ENCODE data around the gene RNF8.
"Not testable (repeated sequence)": the region's sequence is repeated elsewhere in the genome, so short reads cannot be mapped to it uniquely, and the experiment has no call there.

Gene RNF8

DNA sequence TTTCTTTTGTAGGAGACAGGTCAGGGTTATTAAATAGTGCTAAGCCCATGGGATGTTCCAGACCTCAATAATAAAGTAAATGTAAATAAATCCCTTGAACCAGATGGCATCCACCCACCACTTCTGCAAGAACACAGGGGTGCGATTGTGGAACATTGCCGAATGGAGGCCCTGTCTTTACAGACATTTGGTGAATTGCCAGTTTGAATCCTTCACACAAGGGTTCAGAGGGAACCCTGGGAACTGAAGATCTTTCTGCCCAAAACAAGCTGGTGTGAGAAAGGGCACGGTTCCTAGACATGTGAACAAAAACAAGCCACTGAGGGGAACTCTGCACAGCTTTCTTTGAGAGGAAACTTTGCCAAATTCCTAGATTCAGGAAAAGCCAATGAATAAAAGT lies 30.2 kb upstream of the RNF8 start:
- Histone ChIP-seq H3K9ac (ENCODE audit: low read depth, low read length) (no peak overlapping the region), H3K27me3 (ENCODE audit: control insufficient read depth, insufficient read depth, low read length) (no peaks in the 10 kb centered on the region), H3K9me3 (replicated peaks; ENCODE audit: low read length) (no peaks in the 10 kb centered on the region), H3K4me2 (ENCODE audit: low read length) (peak overlapping the region; percentile 12), H3K36me3 (ENCODE audit: insufficient read depth, low read length) (peaks cover 22% of the 10 kb centered on the region), H3K4me1 (ENCODE audit: control insufficient read depth, insufficient read depth, low read length) (peaks cover 27% of the 10 kb centered on the region), H3K4me3 (ENCODE audit: low read length) (no peak overlapping the region)

GRCh38 chr6:37324131-37325033 lies 29.4 kb upstream of the RNF8 start:
- Histone ChIP-seq H3K4me1 (ENCODE audit: control insufficient read depth, insufficient read depth, low read length) (peaks cover 27% of the 10 kb centered on the region), H3K4me2 (ENCODE audit: low read length) (peak overlapping the region; percentile 12), H3K27me3 (ENCODE audit: control insufficient read depth, insufficient read depth, low read length) (no peaks in the 10 kb centered on the region), H3K4me3 (ENCODE audit: low read length) (no peak overlapping the region), H3K9ac (ENCODE audit: low read depth, low read length) (no peak overlapping the region), H3K9me3 (replicated peaks; ENCODE audit: low read length) (no peaks in the 10 kb centered on the region), H3K36me3 (ENCODE audit: insufficient read depth, low read length) (peaks cover 14% of the 10 kb centered on the region)

DNA sequence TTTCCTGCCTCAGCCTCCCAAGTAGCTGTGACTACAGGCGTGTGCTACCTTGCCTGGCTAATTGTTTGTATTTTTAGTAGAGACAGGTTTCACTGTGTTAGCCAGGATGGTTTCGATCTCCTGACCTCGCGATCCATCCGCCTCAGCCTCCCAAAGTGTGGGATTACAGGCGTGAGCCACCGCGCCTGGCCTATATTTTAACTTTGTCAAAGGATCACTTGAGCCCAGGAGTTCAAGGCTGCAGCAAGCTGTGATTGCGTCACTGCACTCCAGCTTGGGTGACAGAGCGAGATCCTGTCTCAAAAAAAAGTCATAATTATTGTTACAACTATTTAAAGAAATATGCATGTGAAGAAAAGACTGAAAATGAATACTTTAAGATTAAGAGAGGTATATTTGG lies 23.4 kb upstream of the RNF8 start:
- H3K9me3 ChIP-seq (replicated peaks; ENCODE audit: low read length); H3K4me2 ChIP-seq (ENCODE audit: low read length); H3K4me3 ChIP-seq (ENCODE audit: low read length); H3K4me1 ChIP-seq (ENCODE audit: control insufficient read depth, insufficient read depth, low read length); H3K27me3 ChIP-seq (ENCODE audit: control insufficient read depth, insufficient read depth, low read length); H3K9ac ChIP-seq (ENCODE audit: low read depth, low read length): not testable (repeated sequence)
- peaks cover 15% of the 10 kb centered on the region for H3K36me3 ChIP-seq (ENCODE audit: insufficient read depth, low read length)

- no peak overlapping the region for H3K4me3 ChIP-seq (ENCODE audit: low read length)
- no peaks in the 10 kb centered on the region for H3K9me3 ChIP-seq (replicated peaks; ENCODE audit: low read length)
- no peaks in the 10 kb centered on the region for H3K4me1 ChIP-seq (ENCODE audit: control insufficient read depth, insufficient read depth, low read length)
- peaks cover 15% of the 10 kb centered on the region for H3K36me3 ChIP-seq (ENCODE audit: insufficient read depth, low read length)
- no peaks in the 10 kb centered on the region for H3K27me3 ChIP-seq (ENCODE audit: control insufficient read depth, insufficient read depth, low read length)
- H3K4me2 ChIP-seq (ENCODE audit: low read length) = no peak overlapping the region
- no peak overlapping the region for H3K9ac ChIP-seq (ENCODE audit: low read depth, low read length)
These were observed 22.7 kb upstream of the RNF8 start for GRCh38 chr6:37331047-37331446.

DNA sequence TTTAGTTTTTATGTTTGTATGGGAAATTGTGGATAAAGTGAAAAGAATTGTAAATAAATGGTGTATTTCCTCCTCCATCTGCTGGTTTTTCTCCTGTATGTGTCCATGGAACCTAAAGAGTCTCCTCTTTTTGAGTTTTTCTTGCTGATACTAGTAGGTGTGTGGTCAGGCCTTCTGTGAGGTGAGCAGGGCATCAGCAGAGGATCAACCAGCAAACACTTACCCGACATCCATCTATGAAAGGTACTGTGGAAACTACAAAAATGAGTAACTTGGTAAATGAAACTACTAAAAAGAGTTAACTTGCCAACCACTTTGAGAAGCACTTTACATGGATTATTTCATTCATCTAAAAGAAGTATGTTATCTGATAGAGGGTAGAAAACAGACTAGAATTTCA lies 20.9 kb upstream of the RNF8 start:
- H3K36me3 ChIP-seq (ENCODE audit: insufficient read depth, low read length) = peaks cover 15% of the 10 kb centered on the region
- H3K4me1 ChIP-seq (ENCODE audit: control insufficient read depth, insufficient read depth, low read length) = no peaks in the 10 kb centered on the region
- H3K9me3 ChIP-seq (replicated peaks; ENCODE audit: low read length) = no peaks in the 10 kb centered on the region
- no peaks in the 10 kb centered on the region for H3K27me3 ChIP-seq (ENCODE audit: control insufficient read depth, insufficient read depth, low read length)
- H3K4me2 ChIP-seq (ENCODE audit: low read length) = no peak overlapping the region
- no peak overlapping the region for H3K9ac ChIP-seq (ENCODE audit: low read depth, low read length)
- no peak overlapping the region for H3K4me3 ChIP-seq (ENCODE audit: low read length)

- no peaks in the 10 kb centered on the region for H3K27me3 ChIP-seq (ENCODE audit: control insufficient read depth, insufficient read depth, low read length)
- H3K4me3 ChIP-seq (ENCODE audit: low read length) = no peak overlapping the region
These were observed 19.7 kb upstream of the RNF8 start for GRCh38 chr6:37334047-37334446.

DNA sequence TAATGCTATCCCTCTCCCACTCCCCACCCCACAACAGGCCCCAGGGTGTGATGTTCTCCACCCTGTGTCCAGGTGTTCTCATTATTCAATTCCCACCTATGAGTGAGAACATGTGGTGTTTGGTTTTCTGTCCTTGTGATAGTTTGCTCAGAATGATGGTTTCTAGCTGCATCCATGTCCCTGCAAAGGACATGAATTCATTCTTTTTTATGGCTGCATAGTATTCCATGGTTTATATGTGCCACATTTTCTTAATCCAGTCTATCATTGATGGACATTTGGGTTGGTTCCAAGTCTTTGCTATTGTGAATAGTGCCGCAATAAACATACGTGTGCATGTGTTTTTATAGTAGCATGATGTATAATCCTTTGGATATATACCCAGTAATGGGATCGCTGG lies 15.5 kb upstream of the RNF8 start:
- H3K4me2 ChIP-seq (ENCODE audit: low read length); H3K4me1 ChIP-seq (ENCODE audit: control insufficient read depth, insufficient read depth, low read length); H3K36me3 ChIP-seq (ENCODE audit: insufficient read depth, low read length); H3K9me3 ChIP-seq (replicated peaks; ENCODE audit: low read length); H3K4me3 ChIP-seq (ENCODE audit: low read length); H3K9ac ChIP-seq (ENCODE audit: low read depth, low read length): not testable (repeated sequence)
- H3K27me3 ChIP-seq (ENCODE audit: control insufficient read depth, insufficient read depth, low read length) = peaks cover 10% of the 10 kb centered on the region

More at GRCh38 chr6:37334047-37334446, 19.7 kb upstream of the RNF8 start:
- Histone ChIP-seq H3K36me3 (ENCODE audit: insufficient read depth, low read length) (peaks cover 15% of the 10 kb centered on the region), H3K4me1 (ENCODE audit: control insufficient read depth, insufficient read depth, low read length) (no peaks in the 10 kb centered on the region), H3K4me2 (ENCODE audit: low read length) (no peak overlapping the region), H3K9ac (ENCODE audit: low read depth, low read length) (no peak overlapping the region), H3K9me3 (replicated peaks; ENCODE audit: low read length) (no peaks in the 10 kb centered on the region)

- H3K4me3 ChIP-seq (ENCODE audit: low read length) = no peak overlapping the region
- no peaks in the 10 kb centered on the region for H3K9me3 ChIP-seq (replicated peaks; ENCODE audit: low read length)
- no peaks in the 10 kb centered on the region for H3K36me3 ChIP-seq (ENCODE audit: insufficient read depth, low read length)
- peaks cover 14% of the 10 kb centered on the region for H3K27me3 ChIP-seq (ENCODE audit: control insufficient read depth, insufficient read depth, low read length)
- no peak overlapping the region for H3K9ac ChIP-seq (ENCODE audit: low read depth, low read length)
- no peak overlapping the region for H3K4me2 ChIP-seq (ENCODE audit: low read length)
- peaks cover 9% of the 10 kb centered on the region for H3K4me1 ChIP-seq (ENCODE audit: control insufficient read depth, insufficient read depth, low read length)
These were observed 15.0 kb upstream of the RNF8 start for GRCh38 chr6:37338745-37339255.

DNA sequence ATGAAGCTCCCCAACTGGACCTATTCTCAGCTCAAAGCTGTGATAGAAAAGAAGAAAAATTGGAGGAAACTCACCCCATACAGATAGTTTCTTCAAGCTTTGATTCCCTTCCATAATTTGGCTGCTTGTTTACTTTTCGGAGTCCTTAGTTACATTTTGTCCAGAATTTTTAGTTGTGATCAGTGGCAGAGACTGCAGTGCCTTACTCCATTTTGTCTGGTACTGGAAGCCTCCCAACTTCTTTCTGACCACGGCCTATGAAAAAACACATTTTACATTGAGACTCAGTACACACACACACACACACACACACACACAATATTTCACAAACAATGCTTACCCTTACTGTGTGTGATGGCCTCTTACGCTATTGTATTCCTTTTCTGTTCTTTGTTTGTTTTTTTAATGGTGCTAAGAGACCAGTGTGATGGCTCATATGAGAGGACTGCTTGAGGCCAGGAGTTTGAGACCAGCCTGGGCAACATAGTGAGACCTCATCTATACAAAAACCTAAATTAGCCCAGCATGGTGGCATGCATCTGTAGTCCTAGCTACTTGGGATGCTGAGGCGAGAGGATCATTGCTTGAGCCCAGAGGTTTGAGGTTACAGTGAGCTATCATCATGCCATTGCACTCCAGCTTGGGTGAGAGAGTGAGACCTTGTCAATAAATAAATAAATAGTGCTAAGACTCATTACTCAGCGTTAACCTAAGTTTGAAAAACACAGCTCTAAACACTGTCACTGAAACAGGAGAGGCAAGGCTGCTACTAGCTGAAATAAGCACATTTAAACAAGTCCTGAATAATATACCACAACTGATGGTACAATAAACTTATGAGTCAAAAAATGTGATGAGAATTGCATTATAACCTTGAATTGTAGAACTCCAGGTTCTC lies 13.8 kb upstream of the RNF8 start:
- no peak overlapping the region for H3K9ac ChIP-seq (ENCODE audit: low read depth, low read length)
- H3K9me3 ChIP-seq (replicated peaks; ENCODE audit: low read length) = no peaks in the 10 kb centered on the region
- H3K4me2 ChIP-seq (ENCODE audit: low read length) = no peak overlapping the region
- peaks cover 14% of the 10 kb centered on the region for H3K27me3 ChIP-seq (ENCODE audit: control insufficient read depth, insufficient read depth, low read length)
- no peak overlapping the region for H3K4me3 ChIP-seq (ENCODE audit: low read length)
- no peaks in the 10 kb centered on the region for H3K36me3 ChIP-seq (ENCODE audit: insufficient read depth, low read length)
- H3K4me1 ChIP-seq (ENCODE audit: control insufficient read depth, insufficient read depth, low read length) = peaks cover 9% of the 10 kb centered on the region

DNA sequence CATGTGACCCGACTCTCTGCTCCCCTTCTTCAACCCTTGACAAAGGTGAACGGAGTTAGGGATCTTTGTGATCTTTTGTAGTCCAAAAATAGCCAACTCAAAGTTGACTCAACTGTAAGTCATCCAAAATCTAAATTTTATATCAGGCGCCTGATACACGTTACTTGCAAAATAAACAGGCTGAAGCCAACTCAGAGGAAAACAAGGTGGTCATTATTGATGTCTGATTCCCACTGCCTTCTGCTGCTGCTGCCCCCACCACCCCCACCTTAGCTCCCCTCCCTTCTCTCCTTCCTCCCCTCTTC lies 13.2 kb upstream of the RNF8 start:
- Histone ChIP-seq H3K9me3 (replicated peaks; ENCODE audit: low read length) (no peaks in the 10 kb centered on the region), H3K36me3 (ENCODE audit: insufficient read depth, low read length) (no peaks in the 10 kb centered on the region), H3K27me3 (ENCODE audit: control insufficient read depth, insufficient read depth, low read length) (peaks cover 14% of the 10 kb centered on the region), H3K4me3 (ENCODE audit: low read length) (no peak overlapping the region), H3K4me2 (ENCODE audit: low read length) (no peak overlapping the region), H3K9ac (ENCODE audit: low read depth, low read length) (no peak overlapping the region), H3K4me1 (ENCODE audit: control insufficient read depth, insufficient read depth, low read length) (peaks cover 9% of the 10 kb centered on the region)

DNA sequence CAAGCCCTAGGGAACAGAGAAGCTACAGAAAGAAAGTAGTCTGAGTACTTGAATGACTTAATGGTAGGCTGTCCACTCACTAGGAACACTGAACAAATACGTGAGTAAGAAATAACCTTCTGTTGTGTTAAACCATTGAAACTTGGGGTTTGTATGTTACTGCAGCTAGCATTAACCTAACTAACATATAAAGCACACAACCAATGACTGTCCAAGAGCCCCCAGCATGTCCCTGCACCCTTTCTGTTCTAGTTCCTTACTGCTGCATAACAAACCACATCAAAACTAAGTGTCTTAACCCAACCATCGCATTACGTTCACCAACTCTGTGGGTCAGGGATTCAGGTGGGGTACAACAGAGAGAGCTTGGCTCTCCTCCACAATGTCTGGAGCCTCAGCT lies 10.5 kb upstream of the RNF8 start:
- no peaks in the 10 kb centered on the region for H3K9me3 ChIP-seq (replicated peaks; ENCODE audit: low read length)
- H3K4me3 ChIP-seq (ENCODE audit: low read length) = no peak overlapping the region
- H3K4me2 ChIP-seq (ENCODE audit: low read length) = no peak overlapping the region
- peaks cover 14% of the 10 kb centered on the region for H3K27me3 ChIP-seq (ENCODE audit: control insufficient read depth, insufficient read depth, low read length)
- no peak overlapping the region for H3K9ac ChIP-seq (ENCODE audit: low read depth, low read length)
- no peaks in the 10 kb centered on the region for H3K36me3 ChIP-seq (ENCODE audit: insufficient read depth, low read length)
- H3K4me1 ChIP-seq (ENCODE audit: control insufficient read depth, insufficient read depth, low read length) = peaks cover 9% of the 10 kb centered on the region
